KBM-7 (cell line): Measurements from ENCODE around the gene RUNX3.

ENCODE experiments used
- DNase-seq: peaks from one replicate; pipeline ENCODE4 v3.0.0-alpha.2; 2015
- in situ Hi-C: fragments of 300-500 bp; cut with MboI; formaldehyde crosslinking; loops from 2 replicates; pipeline ENCODE4 v1.14.3; 2020; ENCODE audit warnings: low sequenced_read_pairs, low pct_unique_long_range_greater_than_20kb, mixed read lengths

RUNX3 gene

GRCh38 chr1:24964811-24965570 lies 34.9 kb upstream of the RUNX3 start:
- DNase-seq, result peak; percentile 51
- in situ Hi-C loops, result no loop called here

GRCh38 chr1:24963943-24964693 lies 34.0 kb upstream of the RUNX3 start:
- no peak for DNase-seq
- in situ Hi-C loops, result no loop called here

GRCh38 chr1:24963099-24963872 lies 33.2 kb upstream of the RUNX3 start:
- in situ Hi-C loops, result no loop called here
- DNase-seq, result no peak

GRCh38 chr1:24961961-24962861 lies 32.1 kb upstream of the RUNX3 start:
- in situ Hi-C loops, result no loop called here
- DNase-seq, result no peak

GRCh38 chr1:24961334-24961733 lies 31.3 kb upstream of the RUNX3 start:
- in situ Hi-C loops, result no loop called here
- no peak for DNase-seq

- in situ Hi-C loops, result no loop called here
- no peak for DNase-seq
Measured at GRCh38 chr1:24960071-24960801, 30.2 kb upstream of the RUNX3 start.

- in situ Hi-C loops, result no loop called here
- no peak for DNase-seq
Measured at GRCh38 chr1:24959623-24959975, 29.5 kb upstream of the RUNX3 start.

GRCh38 chr1:24958766-24959622 lies 28.9 kb upstream of the RUNX3 start:
- DNase-seq, result no peak
- in situ Hi-C loops, result no loop called here

- in situ Hi-C loops, result no loop called here
- DNase-seq, result no peak
Measured at GRCh38 chr1:24957808-24958752, 28.0 kb upstream of the RUNX3 start.

GRCh38 chr1:24957016-24957807 lies 27.1 kb upstream of the RUNX3 start:
- peak; percentile 66 for DNase-seq
- in situ Hi-C loops, result no loop called here

GRCh38 chr1:24955779-24956365 lies 25.8 kb upstream of the RUNX3 start:
- in situ Hi-C loops, result no loop called here
- no peak for DNase-seq

GRCh38 chr1:24955161-24955560 lies 25.1 kb upstream of the RUNX3 start:
- DNase-seq, result peak; percentile 49

GRCh38 chr1:24954631-24955030 lies 24.6 kb upstream of the RUNX3 start:
- in situ Hi-C loops, result no loop called here
- DNase-seq, result no peak

More at GRCh38 chr1:24955161-24955560, 25.1 kb upstream of the RUNX3 start:
- in situ Hi-C loops, result no loop called here

- in situ Hi-C loops, result no loop called here
- no peak for DNase-seq
Measured at GRCh38 chr1:24954022-24954421, 23.9 kb upstream of the RUNX3 start.

- in situ Hi-C loops, result no loop called here
- peak; percentile 94 for DNase-seq
Measured at GRCh38 chr1:24952413-24952841, 22.4 kb upstream of the RUNX3 start.
